SK-N-SH (cell line): ENCODE data around the gene SUCLG2. TPM values are rescaled to one million over a fixed set of nuclear protein-coding genes. Genes with fewer than 3 reads are reported as not detected.

Experiments used
- CTCF ChIA-PET: fragments of 300-600, 350-600 bp; formaldehyde crosslinking; extraction: SDS; loops from one replicate; lab custom pipeline; 2021; lab: Yijun Ruan, JAX
- POLR2A ChIA-PET: fragments of 350-600 bp; sonication (Branson Sonifier 250); formaldehyde crosslinking; extraction: SDS; loops from one replicate; lab custom pipeline; 2020; ENCODE audit warnings: antibody characterized with exemption, inconsistent platforms; lab: Yijun Ruan, JAX
- DNase-seq: peaks from one replicate; pipeline ENCODE4 v3.0.0; 2012
- H2AFZ ChIP-seq: fragments of 200-600 bp; sonication (generic); 2 replicates; pipeline ENCODE4 v1.8.1; 2016; ENCODE audit warnings: antibody characterized with exemption, mild to moderate bottlenecking, low read depth
- H3F3A ChIP-seq: fragments of 200-600 bp; sonication (generic); replicated peaks from 2 replicates; pipeline ENCODE3; 2016; ENCODE audit warnings: antibody characterized with exemption, mild to moderate bottlenecking; ENCODE audit not compliant: insufficient read depth
- H3K27ac ChIP-seq, 2 experiments: fragments of 200-500 bp in 1 of 2; fragments of 200-600 bp in 1 of 2; sonication (Bioruptor generic) in 1 of 2; sonication (generic), shearing (Covaris generic) in 1 of 2; 2 replicates each; pipeline versions ENCODE4 v1.5.1 to v1.6.1; 2014 to 2016; ENCODE audit warnings: low read depth in 2 of 2, inconsistent platforms in 1 of 2, low read length in 1 of 2, mild to moderate bottlenecking in 1 of 2, mixed read lengths in 1 of 2
- H3K27me3 ChIP-seq: fragments of 200-600 bp; sonication (generic), shearing (Covaris generic); 2 replicates; pipeline ENCODE4 v1.6.1; 2016; ENCODE audit warnings: mixed run types; ENCODE audit not compliant: insufficient read depth
- H3K36me3 ChIP-seq, 2 experiments: fragments of 200-500 bp in 1 of 2; fragments of 200-600 bp in 1 of 2; sonication (Bioruptor generic) in 1 of 2; sonication (generic) in 1 of 2; replicated peaks in 1 of 2; 2 replicates each; pipeline versions ENCODE3 to v1.5.1; 2014 to 2016; ENCODE audit warnings: low read length in 1 of 2, mild to moderate bottlenecking in 1 of 2; ENCODE audit not compliant: insufficient read depth in 2 of 2, control insufficient read depth in 1 of 2
- H3K4me1 ChIP-seq, 2 experiments: fragments of 200-500 bp in 1 of 2; fragments of 200-600 bp in 1 of 2; sonication (Bioruptor generic) in 1 of 2; sonication (generic), shearing (Covaris generic) in 1 of 2; 2 replicates each; pipeline versions ENCODE4 v1.5.1 to v1.6.1; 2014 to 2016; ENCODE audit warnings: low read depth in 1 of 2, low read length in 1 of 2, mixed run types in 1 of 2; ENCODE audit not compliant: insufficient read depth in 2 of 2, control insufficient read depth in 1 of 2
- H3K4me2 ChIP-seq: fragments of 200-600 bp; sonication (generic), shearing (Covaris generic); 2 replicates; pipeline ENCODE4 v1.6.1; 2017; ENCODE audit warnings: mixed run types
- H3K4me3 ChIP-seq, 2 experiments: fragments of 200-500 bp in 1 of 2; fragments of 200-600 bp in 1 of 2; sonication (Bioruptor generic) in 1 of 2; sonication (generic), shearing (Covaris generic) in 1 of 2; 2 replicates each; pipeline versions ENCODE4 v1.5.1 to v1.8.1; 2014 to 2016; ENCODE audit warnings: low read depth in 2 of 2, inconsistent platforms in 1 of 2, low read length in 1 of 2, mild to moderate bottlenecking in 1 of 2, mixed read lengths in 1 of 2, moderate library complexity in 1 of 2
- H3K79me2 ChIP-seq: fragments of 200-600 bp; sonication (generic); 2 replicates; pipeline ENCODE4 v1.8.1; 2017; ENCODE audit warnings: mild to moderate bottlenecking; ENCODE audit not compliant: insufficient read depth
- H3K9ac ChIP-seq: fragments of 200-600 bp; sonication (generic); 2 replicates; pipeline ENCODE4 v1.6.1; 2017; ENCODE audit warnings: mixed run types
- H3K9me2 ChIP-seq: fragments of 200-600 bp; sonication (generic); 2 replicates; pipeline ENCODE4 v1.6.1; 2017; ENCODE audit warnings: mixed run types
- H3K9me3 ChIP-seq: fragments of 200-600 bp; sonication (generic); 2 replicates; pipeline ENCODE4 v1.6.1; 2017; ENCODE audit warnings: mixed run types, mild to moderate bottlenecking, moderate library complexity
- H4K20me1 ChIP-seq: fragments of 200-600 bp; sonication (generic); 2 replicates; pipeline ENCODE4 v1.6.1; 2017; ENCODE audit warnings: mild to moderate bottlenecking, mixed run types; ENCODE audit not compliant: insufficient read depth
- EP300 ChIP-seq, 2 experiments: IDR thresholded peaks; 2 replicates each; pipeline versions ENCODE4 v1.4.0 to v1.6.1; 2012; ENCODE audit warnings: borderline replicate concordance in 1 of 2, low read depth in 1 of 2, low read length in 1 of 2
- EZH2phosphoT487 ChIP-seq: fragments of 200-600 bp; sonication (generic); IDR thresholded peaks from 2 replicates; pipeline ENCODE4 v1.6.1; 2017; ENCODE audit warnings: low read depth, mixed run types, mild to moderate bottlenecking, antibody characterized with exemption, moderate library complexity, borderline replicate concordance
- FOXJ3 ChIP-seq: sonication (generic); formaldehyde crosslinking; IDR thresholded peaks from 2 replicates; pipeline ENCODE4 v1.5.1; 2020; ENCODE audit warnings: mild to moderate bottlenecking, missing genetic modification reagents
- FOXM1 ChIP-seq: IDR thresholded peaks from 2 replicates; pipeline ENCODE4 v1.4.0; 2012; ENCODE audit warnings: low read depth, mild to moderate bottlenecking
- GABPA ChIP-seq: IDR thresholded peaks from 2 replicates; pipeline ENCODE4 v1.4.0; 2012; ENCODE audit warnings: low read depth, mild to moderate bottlenecking
- GATA2 ChIP-seq: sonication (generic); formaldehyde crosslinking; IDR thresholded peaks from 2 replicates; pipeline ENCODE4 v1.5.0; 2020; ENCODE audit warnings: mild to moderate bottlenecking, missing genetic modification reagents
- JUND ChIP-seq: IDR thresholded peaks from 2 replicates; pipeline ENCODE4 v1.4.0; 2012
- MXI1 ChIP-seq: IDR thresholded peaks from 2 replicates; pipeline ENCODE4 v1.6.1; 2012; ENCODE audit warnings: mild to moderate bottlenecking, low read depth, low read length, improper control_type of control experiment
- NFIC ChIP-seq: IDR thresholded peaks from 2 replicates; pipeline ENCODE4 v1.4.0; 2012; ENCODE audit warnings: borderline replicate concordance
- NRF1 ChIP-seq: IDR thresholded peaks from 2 replicates; pipeline ENCODE4 v1.6.1; 2012; ENCODE audit warnings: low read depth, mild to moderate bottlenecking, low read length
- PBX3 ChIP-seq: IDR thresholded peaks from 2 replicates; pipeline ENCODE4; 2012
- RAD21 ChIP-seq: IDR thresholded peaks from 2 replicates; pipeline ENCODE4 v1.6.1; 2012; ENCODE audit warnings: mild to moderate bottlenecking, low read length
- RCOR1 ChIP-seq: fragments of 150-350 bp; IDR thresholded peaks from 2 replicates; pipeline ENCODE4 v1.6.1; 2017; ENCODE audit warnings: antibody characterized with exemption, low read length
- REST ChIP-seq: IDR thresholded peaks from 2 replicates; pipeline ENCODE4 v1.6.1; 2012; ENCODE audit warnings: mild to moderate bottlenecking, low read depth, low read length, moderate library complexity
- SMC3 ChIP-seq: IDR thresholded peaks from 2 replicates; pipeline ENCODE4 v1.6.1; 2012; ENCODE audit warnings: low read depth, low read length, improper control_type of control experiment
- WGBS: methylation state at CpG from one replicate; pipeline ENCODE4 v1.1.6; 2017; ENCODE audit warnings: low lambda C conversion rate; 5-methylcytosine and 5-hydroxymethylcytosine counted together
- polyA plus RNA-seq, 3 experiments: library from polyadenylated mRNA; depleted of rRNA; stranded (reverse); fragments of >200 nt; gene quantifications; 2 replicates each; pipeline ENCODE4 v1.2.3, GENCODE V29; 2012
- TF ChIP-seq, protein P1 (sequence below): fragments of 200-600 bp; sonication (generic); IDR thresholded peaks from 2 replicates; pipeline ENCODE4 v1.6.1; 2017; ENCODE audit warnings: antibody characterized with exemption, mild to moderate bottlenecking, moderate library complexity
- TF ChIP-seq, protein P2 (sequence below): IDR thresholded peaks from 2 replicates; pipeline ENCODE4 v1.4.0; 2012; ENCODE audit warnings: low read depth, borderline replicate concordance
- TF ChIP-seq, protein P3 (sequence below): IDR thresholded peaks from 2 replicates; pipeline ENCODE4 v1.4.0; 2012; ENCODE audit warnings: low read depth

SUCLG2 gene
- polyA plus RNA-seq, 1 of the 3 experiments (the other 2 are of a cell fraction): 20.2 TPM

- TF ChIP-seq, protein P1, sequence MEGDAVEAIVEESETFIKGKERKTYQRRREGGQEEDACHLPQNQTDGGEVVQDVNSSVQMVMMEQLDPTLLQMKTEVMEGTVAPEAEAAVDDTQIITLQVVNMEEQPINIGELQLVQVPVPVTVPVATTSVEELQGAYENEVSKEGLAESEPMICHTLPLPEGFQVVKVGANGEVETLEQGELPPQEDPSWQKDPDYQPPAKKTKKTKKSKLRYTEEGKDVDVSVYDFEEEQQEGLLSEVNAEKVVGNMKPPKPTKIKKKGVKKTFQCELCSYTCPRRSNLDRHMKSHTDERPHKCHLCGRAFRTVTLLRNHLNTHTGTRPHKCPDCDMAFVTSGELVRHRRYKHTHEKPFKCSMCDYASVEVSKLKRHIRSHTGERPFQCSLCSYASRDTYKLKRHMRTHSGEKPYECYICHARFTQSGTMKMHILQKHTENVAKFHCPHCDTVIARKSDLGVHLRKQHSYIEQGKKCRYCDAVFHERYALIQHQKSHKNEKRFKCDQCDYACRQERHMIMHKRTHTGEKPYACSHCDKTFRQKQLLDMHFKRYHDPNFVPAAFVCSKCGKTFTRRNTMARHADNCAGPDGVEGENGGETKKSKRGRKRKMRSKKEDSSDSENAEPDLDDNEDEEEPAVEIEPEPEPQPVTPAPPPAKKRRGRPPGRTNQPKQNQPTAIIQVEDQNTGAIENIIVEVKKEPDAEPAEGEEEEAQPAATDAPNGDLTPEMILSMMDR: no peak
Observed at GRCh38 chr3:67349551-67350174, 304.7 kb downstream of the SUCLG2 start (continued).

DNA sequence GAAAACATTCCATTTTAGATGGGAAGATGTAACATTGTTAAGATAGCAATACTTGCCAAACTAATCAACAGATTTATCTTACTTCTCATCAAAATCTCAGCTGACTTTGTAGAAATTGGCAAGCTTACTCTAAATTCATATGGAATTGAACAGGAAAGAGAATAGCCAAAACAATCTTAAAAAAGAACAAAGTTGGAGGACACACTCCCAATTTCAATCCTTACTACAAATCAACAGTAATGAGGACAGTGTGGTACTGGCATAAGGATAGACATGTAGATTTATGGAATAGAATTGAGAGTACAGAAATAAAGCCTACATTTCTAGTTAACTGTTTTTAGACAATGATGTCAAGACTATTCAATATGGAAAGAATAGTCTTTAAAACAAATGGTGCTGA, 308.3 kb downstream of the SUCLG2 start:
- Histone ChIP-seq H3K36me3 (no peaks in the 10 kb centered on the region), H3K27me3 (no peaks in the 10 kb centered on the region), H3K9ac (no peak overlapping the region), H4K20me1 (no peaks in the 10 kb centered on the region), H3K9me2 (no peaks in the 10 kb centered on the region), H3F3A (no peaks in the 10 kb centered on the region), H3K79me2 (no peaks in the 10 kb centered on the region), H3K9me3 (no peaks in the 10 kb centered on the region), H3K4me1 (no peaks in the 10 kb centered on the region), H3K4me2 (no peak overlapping the region), H3K4me3 (no peak overlapping the region), H3K27ac (no peak overlapping the region), H2AFZ (no peak overlapping the region)
- ChIA-PET CTCF (no interaction called here), POLR2A (no interaction called here)
- DNase-seq: no peak
- no peak for TF ChIP-seq EP300 (IDR thresholded peaks at IDR 0.05; ENCODE audit: borderline replicate concordance in 1 of 2, low read depth in 1 of 2, low read length in 1 of 2)
- TF ChIP-seq MXI1: no peak

GRCh38 chr3:67335813-67336212, 318.6 kb downstream of the SUCLG2 start:
- H3K4me2 ChIP-seq: no peak overlapping the region
- no peak for DNase-seq
- TF ChIP-seq GABPA (no peak), REST (no peak), EZH2phosphoT487 (no peak), FOXM1 (no peak), NRF1 (no peak), SMC3 (no peak), RCOR1 (no peak), GATA2 (CRISPR knock-in tag) (no peak), PBX3 (no peak), NFIC (no peak), FOXJ3 (no peak), MXI1 (no peak), RAD21 (no peak), JUND (no peak)
- TF ChIP-seq, protein P2, sequence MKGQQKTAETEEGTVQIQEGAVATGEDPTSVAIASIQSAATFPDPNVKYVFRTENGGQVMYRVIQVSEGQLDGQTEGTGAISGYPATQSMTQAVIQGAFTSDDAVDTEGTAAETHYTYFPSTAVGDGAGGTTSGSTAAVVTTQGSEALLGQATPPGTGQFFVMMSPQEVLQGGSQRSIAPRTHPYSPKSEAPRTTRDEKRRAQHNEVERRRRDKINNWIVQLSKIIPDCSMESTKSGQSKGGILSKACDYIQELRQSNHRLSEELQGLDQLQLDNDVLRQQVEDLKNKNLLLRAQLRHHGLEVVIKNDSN: no peak
- TF ChIP-seq, protein P3, sequence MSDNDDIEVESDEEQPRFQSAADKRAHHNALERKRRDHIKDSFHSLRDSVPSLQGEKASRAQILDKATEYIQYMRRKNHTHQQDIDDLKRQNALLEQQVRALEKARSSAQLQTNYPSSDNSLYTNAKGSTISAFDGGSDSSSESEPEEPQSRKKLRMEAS: no peak
- H4K20me1 ChIP-seq: no peaks in the 10 kb centered on the region
- H3K36me3 ChIP-seq: peaks cover 0 to 4% of the 10 kb centered on the region in 2 experiments
- 0 out of 2 replicates have a peak, but pooled peaks cover 2% of the 10 kb centered on the region for H3K9me3 ChIP-seq
- 0% methylated on average over 1 of the region's 2 CpGs for WGBS
- H3K27me3 ChIP-seq: no peaks in the 10 kb centered on the region
- ChIA-PET CTCF (no interaction called here), POLR2A (no interaction called here)
- H3K9ac ChIP-seq: no peak overlapping the region
- no peaks in the 10 kb centered on the region for H3F3A ChIP-seq
- H2AFZ ChIP-seq: no peak overlapping the region
- no peaks in the 10 kb centered on the region for H3K9me2 ChIP-seq
- H3K4me1 ChIP-seq: no peaks in the 10 kb centered on the region
- no peaks in the 10 kb centered on the region for H3K79me2 ChIP-seq
- no peak overlapping the region for H3K4me3 ChIP-seq
- H3K27ac ChIP-seq: no peak overlapping the region
